GM12864 (cell line): Measurements from ENCODE around the gene KRTAP9-3.
"Not testable (repeated sequence)": the region's sequence is repeated elsewhere in the genome, so short reads cannot be mapped to it uniquely, and the experiment has no call there.

Experiments
- DNase-seq: peaks from one replicate; pipeline ENCODE4 v3.0.0-alpha.2; 2011; ENCODE audit warnings: low read depth
- H3K4me3 ChIP-seq: 2 replicates; pipeline ENCODE4 v1.5.1; 2011; ENCODE audit warnings: mild to moderate bottlenecking, low read depth, low read length, control low read depth
- CTCF ChIP-seq: IDR thresholded peaks from 2 replicates; pipeline ENCODE4 v1.5.1; 2011; ENCODE audit warnings: low read depth, mild to moderate bottlenecking, moderate library complexity, low read length, control low read depth, inconsistent platforms; ENCODE audit errors: missing control alignments

The KRTAP9-3 gene

GRCh38 chr17:41232399-41233105 is at the start of gene KRTAP9-3:
KRTAP9-3 (plus strand) TSS chr17:41232449; CDS start chr17:41232502, 53 bp downstream.
- not testable (repeated sequence) for DNase-seq, H3K4me3 ChIP-seq

GRCh38 chr17:41184480-41184961 is 47.7 kb upstream of the KRTAP9-3 start, which contains the start of gene KRTAP4-1:
KRTAP4-1 (minus strand) TSS chr17:41184911; CDS start chr17:41184854, 57 bp downstream.
- H3K4me3 ChIP-seq = no peak within 1 kb of the TSS
- TF ChIP-seq CTCF = no peak
- no peak for DNase-seq

- no peak for DNase-seq
- TF ChIP-seq CTCF = no peak
- H3K4me3 ChIP-seq = no peak overlapping the region
Observed at GRCh38 chr17:41185001-41185400, 47.2 kb upstream of the KRTAP9-3 start.

- no peak for TF ChIP-seq CTCF
- DNase-seq = no peak
- no peak overlapping the region for H3K4me3 ChIP-seq
Observed at GRCh38 chr17:41186872-41187271, 45.4 kb upstream of the KRTAP9-3 start.

GRCh38 chr17:41189837-41190318 is 42.4 kb upstream of the KRTAP9-3 start, which contains the start of gene KRTAP9-1:
KRTAP9-1 (plus strand) TSS chr17:41189887; CDS start chr17:41189887, 0 bp downstream.
- not testable (repeated sequence) for DNase-seq, H3K4me3 ChIP-seq

- DNase-seq = no peak
- no peak for TF ChIP-seq CTCF
- no peak overlapping the region for H3K4me3 ChIP-seq
Observed at GRCh38 chr17:41190328-41190727, 41.9 kb upstream of the KRTAP9-3 start.

GRCh38 chr17:41196068-41196467 is 36.2 kb upstream of the KRTAP9-3 start:
- no peak for TF ChIP-seq CTCF
- no peak overlapping the region for H3K4me3 ChIP-seq
- no peak for DNase-seq
